Measurements from ENCODE around the gene FAM234A.

The FAM234A gene

GRCh38 chr16:305916-306626 lies 71.5 kb downstream of the FAM234A start:
- DNase-seq = no peak

DNA sequence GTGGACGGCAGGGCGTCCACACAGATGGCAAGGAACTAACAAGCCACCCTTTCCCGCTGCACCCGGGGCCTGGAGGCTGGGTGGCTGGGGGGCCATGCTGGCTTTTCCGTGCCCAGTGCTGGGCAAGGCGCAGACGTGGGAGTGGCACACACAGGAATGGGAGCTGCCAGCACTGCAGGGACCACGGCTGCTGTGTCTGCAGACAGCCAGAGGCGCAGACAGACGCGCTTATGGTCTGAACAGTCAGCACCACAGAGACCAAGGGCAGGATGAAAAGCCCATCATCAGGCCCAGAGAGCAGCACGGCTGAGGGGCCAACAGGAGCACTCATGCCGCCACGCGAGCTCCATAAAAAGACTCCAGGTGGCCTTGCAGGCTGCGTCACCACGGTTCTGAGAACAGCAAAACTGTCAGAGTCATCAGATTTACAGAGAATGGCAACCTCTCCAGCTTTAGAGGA lies 72.3 kb downstream of the FAM234A start:
- DNase-seq = no peak

GRCh38 chr16:307691-308312 lies 73.2 kb downstream of the FAM234A start:
- DNase-seq = no peak

- DNase-seq = no peak
Observed at GRCh38 chr16:309476-309875, 74.9 kb downstream of the FAM234A start.

- DNase-seq = no peak
Observed at GRCh38 chr16:311725-312124, 77.1 kb downstream of the FAM234A start.

- DNase-seq = no peak
Observed at GRCh38 chr16:314351-314750, 79.7 kb downstream of the FAM234A start.

- DNase-seq = no peak
Observed at GRCh38 chr16:314795-315299, 80.2 kb downstream of the FAM234A start.

All from activated effector memory CD4-positive, alpha-beta T cell treated with Interleukin-2 at 50 U/mL for 16 hours (primary cell).